NCI-H1436 treated with DMSO at 0.1 percent for 48 hours (cell line): ENCODE data around the gene KLK4.

Source experiments
- DNase-seq: peaks from one replicate; lab custom pipeline; 2025; lab: John Stamatoyannopoulos, UW

Gene KLK4

DNA sequence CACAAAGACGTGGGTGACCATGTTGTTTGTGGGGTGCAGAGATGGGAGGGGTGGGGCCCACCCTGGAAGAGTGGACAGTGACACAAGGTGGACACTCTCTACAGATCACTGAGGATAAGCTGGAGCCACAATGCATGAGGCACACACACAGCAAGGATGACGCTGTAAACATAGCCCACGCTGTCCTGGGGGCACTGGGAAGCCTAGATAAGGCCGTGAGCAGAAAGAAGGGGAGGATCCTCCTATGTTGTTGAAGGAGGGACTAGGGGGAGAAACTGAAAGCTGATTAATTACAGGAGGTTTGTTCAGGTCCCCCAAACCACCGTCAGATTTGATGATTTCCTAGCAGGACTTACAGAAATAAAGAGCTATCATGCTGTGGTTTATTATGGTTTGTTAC, 32.3 kb downstream of the KLK4 start:
- DNase-seq: no peak

DNA sequence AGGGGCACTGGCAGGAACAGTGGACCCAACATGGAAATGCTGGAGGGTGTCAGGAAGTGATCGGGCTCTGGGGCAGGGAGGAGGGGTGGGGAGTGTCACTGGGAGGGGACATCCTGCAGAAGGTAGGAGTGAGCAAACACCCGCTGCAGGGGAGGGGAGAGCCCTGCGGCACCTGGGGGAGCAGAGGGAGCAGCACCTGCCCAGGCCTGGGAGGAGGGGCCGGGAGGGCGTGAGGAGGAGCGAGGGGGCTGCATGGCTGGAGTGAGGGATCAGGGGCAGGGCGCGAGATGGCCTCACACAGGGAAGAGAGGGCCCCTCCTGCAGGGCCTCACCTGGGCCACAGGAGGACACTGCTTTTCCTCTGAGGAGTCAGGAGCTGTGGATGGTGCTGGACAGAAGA, 33.9 kb downstream of the KLK4 start:
- DNase-seq: no peak

DNA sequence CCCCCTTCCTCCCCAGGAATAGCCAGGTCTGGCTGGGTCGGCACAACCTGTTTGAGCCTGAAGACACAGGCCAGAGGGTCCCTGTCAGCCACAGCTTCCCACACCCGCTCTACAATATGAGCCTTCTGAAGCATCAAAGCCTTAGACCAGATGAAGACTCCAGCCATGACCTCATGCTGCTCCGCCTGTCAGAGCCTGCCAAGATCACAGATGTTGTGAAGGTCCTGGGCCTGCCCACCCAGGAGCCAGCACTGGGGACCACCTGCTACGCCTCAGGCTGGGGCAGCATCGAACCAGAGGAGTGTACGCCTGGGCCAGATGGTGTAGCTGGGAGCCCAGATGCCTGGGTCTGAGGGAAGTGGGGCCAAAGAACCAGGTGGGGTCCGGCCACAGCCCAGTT, 34.7 kb downstream of the KLK4 start:
- DNase-seq: no peak

DNA sequence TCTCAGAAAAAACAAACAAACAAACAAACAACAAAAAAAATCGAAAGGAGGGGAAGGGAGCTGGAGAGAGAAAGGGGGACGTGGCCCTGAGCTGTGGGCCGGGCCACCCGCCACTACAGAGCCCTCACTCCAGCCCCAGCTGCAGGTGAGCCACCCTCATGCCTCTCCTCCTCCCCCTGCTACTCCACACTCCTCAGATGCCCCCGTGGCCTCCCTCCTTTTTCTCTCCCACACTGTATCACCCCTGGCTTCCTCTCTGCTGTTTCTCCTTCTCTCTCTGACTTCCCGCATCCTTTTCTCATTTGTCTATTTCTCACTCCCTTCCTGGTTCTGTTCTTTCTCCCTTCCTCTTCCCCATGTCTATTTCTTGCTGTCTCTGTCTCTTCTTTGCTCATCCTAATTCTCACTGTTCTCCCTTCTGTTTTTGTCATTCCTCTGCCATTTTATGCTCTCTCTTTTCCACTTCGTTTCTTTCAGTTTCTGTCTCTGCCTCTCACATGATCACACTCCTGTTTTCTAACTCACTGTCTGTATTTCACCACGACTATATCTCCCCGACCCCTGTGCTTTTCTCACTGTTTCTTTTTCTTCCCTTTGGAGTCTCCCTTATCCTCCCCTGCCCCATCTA, 35.3 kb downstream of the KLK4 start:
- no peak for DNase-seq

DNA sequence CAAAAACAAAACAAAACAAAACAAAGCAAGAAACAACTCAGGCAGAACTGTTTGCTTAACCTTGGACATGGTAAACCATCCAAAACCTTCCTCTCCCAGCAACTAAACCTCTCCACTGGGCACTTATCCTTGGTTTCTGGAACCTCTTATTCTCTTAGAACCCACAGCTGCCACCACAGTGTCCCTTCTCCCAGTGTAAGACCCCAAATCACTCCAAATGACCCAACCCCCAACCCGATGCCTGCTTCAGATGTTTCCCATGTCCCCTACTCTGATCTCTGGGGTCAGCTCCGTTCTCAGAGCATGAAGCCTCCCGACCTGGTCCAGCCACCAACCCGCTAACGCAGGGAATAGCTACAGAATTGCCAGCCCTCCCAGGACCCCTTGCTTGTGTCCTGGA, 37.0 kb downstream of the KLK4 start:
- no peak for DNase-seq

DNA sequence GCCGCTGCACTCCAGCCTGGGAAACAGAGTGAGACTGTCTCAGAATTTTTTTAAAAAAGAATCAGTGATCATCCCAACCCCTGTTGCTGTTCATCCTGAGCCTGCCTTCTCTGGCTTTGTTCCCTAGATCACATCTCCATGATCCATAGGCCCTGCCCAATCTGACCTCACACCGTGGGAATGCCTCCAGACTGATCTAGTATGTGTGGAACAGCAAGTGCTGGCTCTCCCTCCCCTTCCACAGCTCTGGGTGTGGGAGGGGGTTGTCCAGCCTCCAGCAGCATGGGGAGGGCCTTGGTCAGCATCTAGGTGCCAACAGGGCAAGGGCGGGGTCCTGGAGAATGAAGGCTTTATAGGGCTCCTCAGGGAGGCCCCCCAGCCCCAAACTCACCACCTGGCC, 38.1 kb downstream of the KLK4 start, which contains the start of gene KLK2:
TSS of gene KLK2 (plus strand) at position 384 of the 400 bp plus-strand sequence. CDS start 35 bp downstream, outside the sequence.
- DNase-seq: no peak

DNA sequence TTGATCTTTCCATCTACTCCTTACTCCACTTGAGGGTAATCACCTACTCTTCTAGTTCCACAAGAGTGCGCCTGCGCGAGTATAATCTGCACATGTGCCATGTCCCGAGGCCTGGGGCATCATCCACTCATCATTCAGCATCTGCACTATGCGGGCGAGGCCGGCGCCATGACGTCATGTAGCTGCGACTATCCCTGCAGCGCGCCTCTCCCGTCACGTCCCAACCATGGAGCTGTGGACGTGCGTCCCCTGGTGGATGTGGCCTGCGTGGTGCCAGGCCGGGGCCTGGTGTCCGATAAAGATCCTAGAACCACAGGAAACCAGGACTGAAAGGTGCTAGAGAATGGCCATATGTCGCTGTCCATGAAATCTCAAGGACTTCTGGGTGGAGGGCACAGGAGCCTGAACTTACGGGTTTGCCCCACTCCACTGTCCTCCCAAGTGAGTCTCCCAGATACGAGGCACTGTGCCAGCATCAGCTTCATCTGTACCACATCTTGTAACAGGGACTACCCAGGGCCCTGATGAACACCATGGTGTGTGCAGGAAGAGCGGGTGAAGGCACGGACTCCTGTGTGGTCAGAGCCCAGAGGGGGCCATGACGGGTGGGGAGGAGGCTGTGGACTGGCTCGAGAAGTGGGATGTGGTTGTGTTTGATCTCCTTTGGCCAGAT, 40.6 kb downstream of the KLK4 start:
- DNase-seq: no peak

DNA sequence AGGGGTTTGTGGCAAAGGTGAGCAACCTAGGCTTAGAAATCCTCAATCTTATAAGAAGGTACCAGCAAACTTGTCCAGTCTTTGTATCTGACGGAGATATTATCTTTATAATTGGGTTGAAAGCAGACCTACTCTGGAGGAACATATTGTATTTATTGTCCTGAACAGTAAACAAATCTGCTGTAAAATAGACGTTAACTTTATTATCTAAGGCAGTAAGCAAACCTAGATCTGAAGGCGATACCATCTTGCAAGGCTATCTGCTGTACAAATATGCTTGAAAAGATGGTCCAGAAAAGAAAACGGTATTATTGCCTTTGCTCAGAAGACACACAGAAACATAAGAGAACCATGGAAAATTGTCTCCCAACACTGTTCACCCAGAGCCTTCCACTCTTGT, 41.7 kb downstream of the KLK4 start:
- no peak for DNase-seq

DNA sequence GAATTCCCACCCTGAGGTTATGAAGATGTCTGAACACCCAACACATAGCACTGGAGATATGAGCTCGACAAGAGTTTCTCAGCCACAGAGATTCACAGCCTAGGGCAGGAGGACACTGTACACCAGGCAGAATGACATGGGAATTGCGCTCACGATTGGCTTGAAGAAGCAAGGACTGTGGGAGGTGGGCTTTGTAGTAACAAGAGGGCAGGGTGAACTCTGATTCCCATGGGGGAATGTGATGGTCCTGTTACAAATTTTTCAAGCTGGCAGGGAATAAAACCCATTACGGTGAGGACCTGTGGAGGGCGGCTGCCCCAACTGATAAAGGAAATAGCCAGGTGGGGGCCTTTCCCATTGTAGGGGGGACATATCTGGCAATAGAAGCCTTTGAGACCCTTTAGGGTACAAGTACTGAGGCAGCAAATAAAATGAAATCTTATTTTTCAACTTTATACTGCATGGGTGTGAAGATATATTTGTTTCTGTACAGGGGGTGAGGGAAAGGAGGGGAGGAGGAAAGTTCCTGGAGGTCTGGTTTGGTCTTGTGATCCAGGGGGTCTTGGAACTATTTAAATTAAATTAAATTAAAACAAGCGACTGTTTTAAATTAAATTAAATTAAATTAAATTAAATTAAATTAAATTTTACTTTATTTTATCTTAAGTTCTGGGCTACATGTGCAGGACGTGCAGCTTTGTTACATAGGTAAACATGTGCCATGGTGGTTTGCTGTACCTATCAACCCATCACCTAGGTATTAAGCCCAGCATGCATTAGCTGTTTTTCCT, 49.5 kb downstream of the KLK4 start:
- no peak for DNase-seq

DNA sequence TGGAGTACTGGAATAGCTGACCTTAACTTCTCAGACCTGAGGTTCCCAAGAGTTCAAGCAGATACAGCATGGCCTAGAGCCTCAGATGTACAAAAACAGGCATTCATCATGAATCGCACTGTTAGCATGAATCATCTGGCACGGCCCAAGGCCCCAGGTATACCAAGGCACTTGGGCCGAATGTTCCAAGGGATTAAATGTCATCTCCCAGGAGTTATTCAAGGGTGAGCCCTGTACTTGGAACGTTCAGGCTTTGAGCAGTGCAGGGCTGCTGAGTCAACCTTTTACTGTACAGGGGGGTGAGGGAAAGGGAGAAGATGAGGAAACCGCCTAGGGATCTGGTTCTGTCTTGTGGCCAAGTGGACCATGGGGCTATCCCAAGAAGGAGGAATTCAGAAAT, 50.2 kb downstream of the KLK4 start:
- no peak for DNase-seq

DNA sequence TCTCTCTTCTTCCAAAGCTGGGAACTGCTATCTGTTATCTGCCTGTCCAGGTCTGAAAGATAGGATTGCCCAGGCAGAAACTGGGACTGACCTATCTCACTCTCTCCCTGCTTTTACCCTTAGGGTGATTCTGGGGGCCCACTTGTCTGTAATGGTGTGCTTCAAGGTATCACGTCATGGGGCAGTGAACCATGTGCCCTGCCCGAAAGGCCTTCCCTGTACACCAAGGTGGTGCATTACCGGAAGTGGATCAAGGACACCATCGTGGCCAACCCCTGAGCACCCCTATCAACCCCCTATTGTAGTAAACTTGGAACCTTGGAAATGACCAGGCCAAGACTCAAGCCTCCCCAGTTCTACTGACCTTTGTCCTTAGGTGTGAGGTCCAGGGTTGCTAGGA, 51.3 kb downstream of the KLK4 start:
- DNase-seq: no peak

DNA sequence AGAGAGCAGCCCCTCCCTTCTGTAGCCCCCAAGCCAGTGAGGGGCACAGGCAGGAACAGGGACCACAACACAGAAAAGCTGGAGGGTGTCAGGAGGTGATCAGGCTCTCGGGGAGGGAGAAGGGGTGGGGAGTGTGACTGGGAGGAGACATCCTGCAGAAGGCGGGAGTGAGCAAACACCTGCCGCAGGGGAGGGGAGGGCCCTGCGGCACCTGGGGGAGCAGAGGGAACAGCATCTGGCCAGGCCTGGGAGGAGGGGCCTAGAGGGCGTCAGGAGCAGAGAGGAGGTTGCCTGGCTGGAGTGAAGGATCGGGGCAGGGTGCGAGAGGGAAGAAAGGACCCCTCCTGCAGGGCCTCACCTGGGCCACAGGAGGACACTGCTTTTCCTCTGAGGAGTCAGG, 52.3 kb downstream of the KLK4 start:
- DNase-seq: no peak

DNA sequence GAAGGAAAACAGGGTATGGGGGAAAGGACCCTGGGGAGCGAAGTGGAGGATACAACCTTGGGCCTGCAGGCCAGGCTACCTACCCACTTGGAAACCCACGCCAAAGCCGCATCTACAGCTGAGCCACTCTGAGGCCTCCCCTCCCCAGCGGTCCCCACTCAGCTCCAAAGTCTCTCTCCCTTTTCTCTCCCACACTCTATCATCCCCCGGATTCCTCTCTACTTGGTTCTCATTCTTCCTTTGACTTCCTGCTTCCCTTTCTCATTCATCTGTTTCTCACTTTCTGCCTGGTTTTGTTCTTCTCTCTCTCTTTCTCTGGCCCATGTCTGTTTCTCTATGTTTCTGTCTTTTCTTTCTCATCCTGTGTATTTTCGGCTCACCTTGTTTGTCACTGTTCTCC, 53.8 kb downstream of the KLK4 start:
- DNase-seq: no peak
